Measurements from ENCODE around the gene KIAA1755. TPM values are rescaled to one million over a fixed set of nuclear protein-coding genes. Genes with fewer than 3 reads are reported as not detected.

Gene KIAA1755
- total RNA-seq, 1 donor from 2014 or later, result 1.6 TPM

DNA sequence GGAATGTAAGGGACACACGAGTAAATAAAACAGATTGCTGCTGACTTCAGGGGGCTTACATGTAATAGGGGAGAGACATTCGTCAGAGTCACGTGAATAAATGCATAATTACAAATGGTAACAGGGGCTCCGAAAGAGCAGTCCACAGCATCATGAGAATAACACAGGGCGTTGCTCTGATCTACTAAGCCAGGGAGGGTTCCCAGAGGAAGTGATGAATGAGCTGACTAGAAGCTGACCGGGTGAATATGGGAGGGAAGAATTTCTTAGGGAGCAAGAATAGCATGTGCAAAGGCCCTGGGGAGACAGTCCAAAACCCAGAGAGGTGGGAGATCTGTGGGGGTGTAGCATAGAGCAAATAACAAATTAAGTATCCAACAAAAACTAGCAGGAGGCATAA lies 45.8 kb upstream of the KIAA1755 start:
- H3K27ac Mint-ChIP-seq (ENCODE audit: unreplicated experiment), result no peak overlapping the region

DNA sequence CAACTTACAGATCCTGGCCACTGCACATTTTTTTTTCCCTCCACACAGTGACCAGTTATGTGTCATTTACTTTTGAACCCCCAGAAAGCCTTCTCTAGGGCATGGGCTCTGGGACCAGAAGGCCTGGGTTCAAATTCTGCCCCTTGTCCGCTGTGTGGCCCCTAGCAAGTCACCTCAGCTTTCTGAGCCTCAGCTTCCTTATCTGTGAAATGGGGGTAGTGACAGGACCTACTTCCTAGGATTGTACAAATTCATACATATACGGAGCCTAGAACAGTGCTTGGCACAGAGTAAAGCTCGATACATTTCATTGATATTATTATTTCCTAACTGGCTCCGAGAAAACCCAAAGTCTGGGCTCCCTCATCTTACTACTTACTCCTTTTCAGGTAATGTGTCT lies 45.0 kb upstream of the KIAA1755 start:
- H3K36me3 Mint-ChIP-seq (ENCODE audit: unreplicated experiment), result no peaks in the 10 kb centered on the region
- TF ChIP-seq, protein P1, sequence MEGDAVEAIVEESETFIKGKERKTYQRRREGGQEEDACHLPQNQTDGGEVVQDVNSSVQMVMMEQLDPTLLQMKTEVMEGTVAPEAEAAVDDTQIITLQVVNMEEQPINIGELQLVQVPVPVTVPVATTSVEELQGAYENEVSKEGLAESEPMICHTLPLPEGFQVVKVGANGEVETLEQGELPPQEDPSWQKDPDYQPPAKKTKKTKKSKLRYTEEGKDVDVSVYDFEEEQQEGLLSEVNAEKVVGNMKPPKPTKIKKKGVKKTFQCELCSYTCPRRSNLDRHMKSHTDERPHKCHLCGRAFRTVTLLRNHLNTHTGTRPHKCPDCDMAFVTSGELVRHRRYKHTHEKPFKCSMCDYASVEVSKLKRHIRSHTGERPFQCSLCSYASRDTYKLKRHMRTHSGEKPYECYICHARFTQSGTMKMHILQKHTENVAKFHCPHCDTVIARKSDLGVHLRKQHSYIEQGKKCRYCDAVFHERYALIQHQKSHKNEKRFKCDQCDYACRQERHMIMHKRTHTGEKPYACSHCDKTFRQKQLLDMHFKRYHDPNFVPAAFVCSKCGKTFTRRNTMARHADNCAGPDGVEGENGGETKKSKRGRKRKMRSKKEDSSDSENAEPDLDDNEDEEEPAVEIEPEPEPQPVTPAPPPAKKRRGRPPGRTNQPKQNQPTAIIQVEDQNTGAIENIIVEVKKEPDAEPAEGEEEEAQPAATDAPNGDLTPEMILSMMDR (IDR thresholded peaks at IDR 0.05; ENCODE audit: partially characterized antibody, unreplicated experiment), result no peak
- no peak for DNase-seq
- no peaks in the 10 kb centered on the region for H3K9me3 Mint-ChIP-seq (ENCODE audit: unreplicated experiment)
- H3K27ac Mint-ChIP-seq (ENCODE audit: unreplicated experiment), result no peak overlapping the region
- H3K4me1 Mint-ChIP-seq (ENCODE audit: low read depth, unreplicated experiment), result peaks cover 6% of the 10 kb centered on the region
- H3K27me3 Mint-ChIP-seq (ENCODE audit: unreplicated experiment), result peaks cover 3% of the 10 kb centered on the region
- no peak overlapping the region for H3K4me3 Mint-ChIP-seq (ENCODE audit: unreplicated experiment)

More for the DNA sequence above, 45.8 kb upstream of the KIAA1755 start:
- Mint-ChIP-seq H3K4me3 (ENCODE audit: unreplicated experiment) (no peak overlapping the region), H3K27me3 (ENCODE audit: unreplicated experiment) (peaks cover 3% of the 10 kb centered on the region), H3K9me3 (ENCODE audit: unreplicated experiment) (no peaks in the 10 kb centered on the region), H3K4me1 (ENCODE audit: low read depth, unreplicated experiment) (peaks cover 6% of the 10 kb centered on the region), H3K36me3 (ENCODE audit: unreplicated experiment) (no peaks in the 10 kb centered on the region)
- TF ChIP-seq, protein P1 (IDR thresholded peaks at IDR 0.05; ENCODE audit: partially characterized antibody, unreplicated experiment), result no peak
- DNase-seq, result no peak

DNA sequence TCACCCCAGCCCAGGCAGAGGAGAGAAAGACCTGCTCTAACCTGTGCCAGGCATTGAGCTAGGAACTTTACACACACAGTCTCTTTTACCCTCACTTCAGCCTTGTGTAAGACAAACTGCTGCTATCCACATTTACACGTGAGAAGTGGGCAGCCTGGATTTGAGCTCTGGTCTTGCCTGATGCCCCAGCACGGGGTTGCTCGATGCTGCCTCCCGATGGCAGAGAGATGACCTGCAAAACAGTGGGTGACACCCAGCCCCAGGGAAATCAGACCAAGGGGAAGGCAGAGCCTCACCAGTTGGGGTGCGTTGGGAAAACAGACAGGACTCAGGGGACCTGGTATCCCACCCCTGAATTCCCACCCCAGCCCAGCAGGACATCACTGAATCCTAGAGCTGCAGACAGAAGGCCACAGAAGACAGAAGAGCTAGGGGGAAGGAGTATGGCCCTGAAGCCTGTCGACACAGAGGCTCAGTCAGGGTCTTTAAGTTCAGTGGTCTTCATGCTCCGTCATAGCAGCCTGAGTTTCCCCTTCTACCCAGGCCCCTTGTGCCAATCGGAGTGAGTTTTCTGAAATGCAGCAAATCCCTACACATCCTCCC lies 44.4 kb upstream of the KIAA1755 start:
- H3K27ac Mint-ChIP-seq (ENCODE audit: unreplicated experiment), result no peak overlapping the region
- no peaks in the 10 kb centered on the region for H3K9me3 Mint-ChIP-seq (ENCODE audit: unreplicated experiment)

DNA sequence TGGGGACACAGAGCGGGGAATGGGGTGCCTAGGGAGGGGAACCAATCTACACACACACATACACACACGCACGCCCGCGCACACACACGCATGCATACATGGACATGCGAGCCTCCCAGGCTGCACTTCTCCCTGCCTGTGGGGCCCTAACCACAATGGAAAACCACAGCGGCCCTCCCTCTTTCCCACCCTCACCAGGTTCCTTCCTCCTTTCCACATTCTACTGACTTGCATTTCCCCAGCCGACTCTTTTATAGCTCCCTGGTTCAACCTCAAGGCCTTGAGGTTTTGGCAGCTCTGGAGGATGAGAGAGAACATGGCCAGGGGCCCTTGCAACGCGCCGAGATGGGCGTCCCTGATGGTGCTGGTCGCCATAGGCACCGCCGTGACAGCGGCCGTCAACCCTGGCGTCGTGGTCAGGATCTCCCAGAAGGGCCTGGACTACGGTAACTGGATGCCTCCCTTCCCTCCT lies 43.4 kb upstream of the KIAA1755 start, which contains the start of gene BPI:
Gene BPI (plus strand): TSS at position 249 of the 472 bp plus-strand sequence. CDS start 68 bp downstream, at position 317.
- Mint-ChIP-seq H3K27ac (ENCODE audit: unreplicated experiment) (no peak within 1 kb of the TSS), H3K4me3 (ENCODE audit: unreplicated experiment) (no peak within 1 kb of the TSS), H3K36me3 (ENCODE audit: unreplicated experiment) (no peaks in the 10 kb centered on the region), H3K27me3 (ENCODE audit: unreplicated experiment) (peaks cover 3% of the 10 kb centered on the region), H3K4me1 (ENCODE audit: low read depth, unreplicated experiment) (peaks cover 6% of the 10 kb centered on the region), H3K9me3 (ENCODE audit: unreplicated experiment) (no peaks in the 10 kb centered on the region)
- TF ChIP-seq, protein P1 (IDR thresholded peaks at IDR 0.05; ENCODE audit: partially characterized antibody, unreplicated experiment), result no peak
- no peak for DNase-seq

More for the DNA sequence above, 44.4 kb upstream of the KIAA1755 start:
- TF ChIP-seq, protein P1 (IDR thresholded peaks at IDR 0.05; ENCODE audit: partially characterized antibody, unreplicated experiment), result peak; percentile 28
- no peaks in the 10 kb centered on the region for H3K36me3 Mint-ChIP-seq (ENCODE audit: unreplicated experiment)
- H3K4me1 Mint-ChIP-seq (ENCODE audit: low read depth, unreplicated experiment), result peaks cover 6% of the 10 kb centered on the region
- H3K4me3 Mint-ChIP-seq (ENCODE audit: unreplicated experiment), result no peak overlapping the region
- DNase-seq, result peak; percentile 53
- H3K27me3 Mint-ChIP-seq (ENCODE audit: unreplicated experiment), result peaks cover 3% of the 10 kb centered on the region

DNA sequence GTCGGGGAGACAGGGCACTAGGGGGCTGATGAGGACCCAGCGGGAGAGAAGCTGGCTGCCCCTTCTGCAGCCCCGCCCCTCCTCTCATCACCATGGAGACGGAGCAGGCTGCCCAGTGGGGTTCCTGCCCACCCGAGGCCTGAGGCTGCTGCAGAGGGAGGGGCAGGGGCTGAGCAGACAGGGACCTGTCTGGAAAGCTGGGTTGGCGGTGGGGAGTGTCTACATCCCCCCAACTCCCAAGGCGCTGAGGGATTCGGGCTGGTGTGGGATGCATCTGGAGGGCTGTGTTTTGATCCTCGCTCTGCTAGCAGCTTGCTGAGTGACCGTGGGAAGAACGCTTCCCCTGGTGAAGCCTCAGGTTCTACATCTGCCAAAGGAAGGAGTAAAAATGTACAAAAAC lies 42.3 kb upstream of the KIAA1755 start:
- TF ChIP-seq, protein P1 (IDR thresholded peaks at IDR 0.05; ENCODE audit: partially characterized antibody, unreplicated experiment), result no peak
- H3K9me3 Mint-ChIP-seq (ENCODE audit: unreplicated experiment), result no peaks in the 10 kb centered on the region
- no peak overlapping the region for H3K4me3 Mint-ChIP-seq (ENCODE audit: unreplicated experiment)
- DNase-seq, result peak; percentile 68
- H3K4me1 Mint-ChIP-seq (ENCODE audit: low read depth, unreplicated experiment), result peaks cover 6% of the 10 kb centered on the region
- H3K27ac Mint-ChIP-seq (ENCODE audit: unreplicated experiment), result no peak overlapping the region
- H3K27me3 Mint-ChIP-seq (ENCODE audit: unreplicated experiment), result peaks cover 2% of the 10 kb centered on the region
- no peaks in the 10 kb centered on the region for H3K36me3 Mint-ChIP-seq (ENCODE audit: unreplicated experiment)
